H1 (cell line): ENCODE results near the gene JMJD7. TPM values are rescaled to one million over a fixed set of nuclear protein-coding genes. Genes with fewer than 3 reads are reported as not detected.

ENCODE experiments used
- CREB1 ChIP-seq: IDR thresholded peaks from 2 replicates; pipeline ENCODE4 v1.6.1; 2012; ENCODE audit warnings: inconsistent platforms
- CTBP2 ChIP-seq: IDR thresholded peaks from 2 replicates; pipeline ENCODE4 v1.7.0; 2011; ENCODE audit warnings: borderline replicate concordance, mild to moderate bottlenecking, moderate library complexity, mixed read lengths, low read length; ENCODE audit not compliant: insufficient read depth, insufficient read length
- RBBP5 ChIP-seq: IDR thresholded peaks from 2 replicates; pipeline ENCODE4 v1.7.1; 2012; ENCODE audit warnings: low read depth, mild to moderate bottlenecking, inconsistent platforms, low read length, moderate library complexity, borderline replicate concordance
- SIX5 ChIP-seq: IDR thresholded peaks from 2 replicates; pipeline ENCODE4 v1.6.1; 2011; ENCODE audit warnings: mild to moderate bottlenecking, low read depth, low read length
- TAF7 ChIP-seq: optimal IDR thresholded peaks from 2 replicates; pipeline ENCODE3; 2011; ENCODE audit warnings: low read depth, mild to moderate bottlenecking, inconsistent platforms, low read length, moderate library complexity, borderline replicate concordance
- polyA plus RNA-seq, 7 experiments: library from polyadenylated mRNA; depleted of rRNA in 3 of 7; stranded (reverse) in 5 of 7; unstranded in 2 of 7; fragments of >200 nt in 5 of 7; fragments of 200-250 nt in 2 of 7; gene quantifications; 1 replicate in 5 of 7; 2 replicates in 1 of 7; 4 replicates in 1 of 7; pipeline versions ENCODE4 v1.2.1 to v1.2.3, GENCODE V29; 2011 to 2013; ENCODE audit warnings: missing spikeins in 2 of 7, mixed read lengths in 2 of 7
- total RNA-seq: library from RNA; stranded (reverse); fragmentation: NEBNext Ultra II Directional; extraction: Animal tissue kit (Norgen Biotek cat#: 25700); gene quantifications from 2 replicates; pipeline ENCODE4 v1.2.1, GENCODE V29; 2021
- TF ChIP-seq, protein P1 (sequence below): IDR thresholded peaks from 2 replicates; pipeline ENCODE4 v1.6.1; 2011; ENCODE audit warnings: low read depth, mild to moderate bottlenecking, low read length; ENCODE audit not compliant: insufficient read depth

The JMJD7 gene
- total and polyA plus RNA-seq, 2 of the 8 experiments (the other 6 are each of a cell fraction or from before 2014, with no cell fraction given), result 15.0 to 20.0 TPM

- TF ChIP-seq CREB1, result no peak
- no peak for TF ChIP-seq CTBP2
- TF ChIP-seq, protein P1, sequence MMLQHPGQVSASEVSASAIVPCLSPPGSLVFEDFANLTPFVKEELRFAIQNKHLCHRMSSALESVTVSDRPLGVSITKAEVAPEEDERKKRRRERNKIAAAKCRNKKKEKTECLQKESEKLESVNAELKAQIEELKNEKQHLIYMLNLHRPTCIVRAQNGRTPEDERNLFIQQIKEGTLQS, result no peak
- no peak for TF ChIP-seq TAF7
- TF ChIP-seq SIX5, result no peak
- no peak for TF ChIP-seq RBBP5
These were observed 42.8 kb downstream of the JMJD7 start (continued) for GRCh38 chr15:41870689-41871081.
